ENCODE results near the gene THAP8.

THAP8 gene

DNA sequence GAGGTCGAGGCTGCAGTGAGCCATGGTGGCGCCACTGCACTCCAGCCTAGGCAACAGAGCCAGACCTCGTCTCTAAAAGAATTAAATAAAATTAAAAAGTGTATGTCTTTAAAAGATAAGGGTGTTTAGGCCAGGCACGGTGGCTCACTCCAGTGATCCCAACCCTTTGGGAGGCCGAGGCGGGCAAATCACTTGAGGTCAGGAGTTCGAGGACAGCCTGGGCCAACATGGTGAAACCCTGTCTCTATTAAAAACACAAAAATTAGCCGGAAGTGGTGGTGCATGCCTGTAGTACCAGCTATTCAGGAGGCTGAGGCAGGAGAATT lies 66.6 kb downstream of the THAP8 start:
- Histone ChIP-seq H3K36me3 (ENCODE audit: insufficient read depth, low read depth, low read length) (no peaks in the 10 kb centered on the region), H3K27ac (ENCODE audit: low read length) (no peak overlapping the region), H3K4me1 (ENCODE audit: insufficient read depth, low read length) (no peaks in the 10 kb centered on the region), H3K27me3 (ENCODE audit: insufficient read depth, low read length) (peaks cover 54% of the 10 kb centered on the region), H3K4me3 (ENCODE audit: low read length) (peak overlapping the region; percentile 53; the same call in 1 of the 2 replicates), H3K9ac (ENCODE audit: low read depth, low read length) (no peak overlapping the region), H3K9me3 (ENCODE audit: insufficient read depth, low read depth, low read length) (no peaks in the 10 kb centered on the region)

DNA sequence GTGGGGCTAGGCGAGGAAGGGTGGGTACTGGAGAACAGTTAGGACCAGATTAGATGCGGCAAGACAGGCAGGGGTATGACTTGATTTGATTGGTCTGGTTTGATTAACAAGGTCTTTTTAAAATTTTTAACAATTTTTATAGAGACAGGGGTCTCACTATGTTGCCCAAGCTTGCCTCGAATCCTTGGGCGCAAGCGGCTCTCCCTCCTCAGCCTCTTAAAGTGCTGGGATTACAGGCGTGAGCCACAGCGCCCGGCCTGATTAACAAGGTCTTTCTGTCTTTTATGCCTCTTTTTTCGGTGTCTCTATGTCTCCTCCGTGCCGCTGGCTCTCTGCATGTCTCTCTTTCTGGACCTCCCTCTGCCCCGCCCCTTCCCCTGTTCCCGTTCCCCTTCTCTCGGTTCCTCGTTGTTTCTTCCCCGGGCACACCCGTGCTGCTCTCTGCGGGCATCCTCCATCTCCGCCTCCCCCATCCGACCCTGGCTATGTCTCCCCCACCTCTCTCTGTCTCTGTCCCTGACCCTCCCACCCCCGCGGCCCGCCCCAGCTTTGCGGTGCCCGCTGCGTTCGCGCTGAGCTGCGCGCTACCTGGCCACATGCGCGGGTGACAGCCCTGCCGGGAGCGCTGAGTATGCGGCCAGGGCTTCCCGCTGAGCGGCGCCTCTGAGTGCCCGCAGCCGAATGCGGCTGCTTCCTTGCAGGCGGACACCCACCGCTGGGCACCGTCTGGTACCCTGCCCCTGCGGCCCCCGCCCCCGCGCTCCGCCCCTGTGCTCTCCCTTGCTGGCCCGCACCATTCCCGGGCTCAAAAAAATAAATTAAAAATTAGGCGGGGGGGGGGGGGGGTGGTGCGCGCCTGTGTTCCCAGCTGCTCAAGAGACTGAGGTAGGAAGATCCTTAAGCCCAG lies 67.2 kb downstream of the THAP8 start:
- Histone ChIP-seq H3K9me3 (ENCODE audit: insufficient read depth, low read depth, low read length) (no peaks in the 10 kb centered on the region), H3K9ac (ENCODE audit: low read depth, low read length) (no peak overlapping the region), H3K27ac (ENCODE audit: low read length) (no peak overlapping the region), H3K4me3 (ENCODE audit: low read length) (peak overlapping the region; percentile 53; the same call in 1 of the 2 replicates), H3K27me3 (ENCODE audit: insufficient read depth, low read length) (peaks cover 56% of the 10 kb centered on the region), H3K4me1 (ENCODE audit: insufficient read depth, low read length) (no peaks in the 10 kb centered on the region), H3K36me3 (ENCODE audit: insufficient read depth, low read depth, low read length) (no peaks in the 10 kb centered on the region)

DNA sequence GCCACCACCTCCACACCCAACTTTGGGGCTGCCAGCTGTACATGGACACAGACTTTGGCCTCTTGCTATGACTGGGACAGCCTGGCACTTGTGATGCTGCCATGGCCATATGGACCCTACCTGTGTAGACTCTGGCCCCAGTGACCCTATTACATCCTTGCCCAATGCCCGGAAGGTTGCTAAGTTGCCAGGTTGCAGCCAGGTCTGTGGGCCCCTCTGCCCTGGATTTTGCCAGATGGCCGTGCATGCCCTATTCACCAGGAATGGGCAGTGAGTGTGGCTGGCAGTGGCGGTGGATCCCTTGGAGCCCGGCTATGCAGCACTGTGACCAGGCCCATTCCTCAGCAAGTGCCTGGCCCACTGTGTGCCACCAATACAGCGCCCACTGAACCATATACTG lies 68.0 kb downstream of the THAP8 start:
- Histone ChIP-seq H3K27me3 (ENCODE audit: insufficient read depth, low read length) (peaks cover 56% of the 10 kb centered on the region), H3K9ac (ENCODE audit: low read depth, low read length) (no peak overlapping the region), H3K9me3 (ENCODE audit: insufficient read depth, low read depth, low read length) (no peaks in the 10 kb centered on the region), H3K36me3 (ENCODE audit: insufficient read depth, low read depth, low read length) (no peaks in the 10 kb centered on the region), H3K4me1 (ENCODE audit: insufficient read depth, low read length) (no peaks in the 10 kb centered on the region), H3K4me3 (ENCODE audit: low read length) (no peak overlapping the region), H3K27ac (ENCODE audit: low read length) (no peak overlapping the region)
